ENCODE measurements around the gene CEP162. TPM values are rescaled to one million over a fixed set of nuclear protein-coding genes. Genes with fewer than 3 reads are reported as not detected.
"Not testable (repeated sequence)": the region's sequence is repeated elsewhere in the genome, so short reads cannot be mapped to it uniquely, and the experiment has no call there.

Gene CEP162
- total RNA-seq, 1 experiment from 2014 or later: 7.9 TPM

DNA sequence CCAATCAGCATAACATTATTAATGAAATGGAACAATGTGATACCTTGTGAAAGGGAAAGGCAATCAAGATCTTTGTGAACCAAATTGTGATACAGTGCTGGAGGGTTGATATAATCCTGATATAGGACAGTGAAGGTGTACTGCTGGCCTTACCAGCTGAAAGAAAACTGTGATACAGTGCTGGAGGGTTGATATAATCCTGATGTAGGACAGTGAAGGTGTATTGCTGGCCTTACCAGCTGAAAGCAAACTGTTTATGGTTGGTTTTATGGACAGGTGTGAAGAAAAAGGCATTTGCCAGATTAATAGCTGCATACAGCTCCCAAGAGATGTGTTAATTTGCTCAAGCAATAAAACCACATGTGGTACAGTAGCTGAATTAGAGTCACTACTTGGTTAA is 119.9 kb downstream of the CEP162 start (continued):
- TF ChIP-seq, protein P1, sequence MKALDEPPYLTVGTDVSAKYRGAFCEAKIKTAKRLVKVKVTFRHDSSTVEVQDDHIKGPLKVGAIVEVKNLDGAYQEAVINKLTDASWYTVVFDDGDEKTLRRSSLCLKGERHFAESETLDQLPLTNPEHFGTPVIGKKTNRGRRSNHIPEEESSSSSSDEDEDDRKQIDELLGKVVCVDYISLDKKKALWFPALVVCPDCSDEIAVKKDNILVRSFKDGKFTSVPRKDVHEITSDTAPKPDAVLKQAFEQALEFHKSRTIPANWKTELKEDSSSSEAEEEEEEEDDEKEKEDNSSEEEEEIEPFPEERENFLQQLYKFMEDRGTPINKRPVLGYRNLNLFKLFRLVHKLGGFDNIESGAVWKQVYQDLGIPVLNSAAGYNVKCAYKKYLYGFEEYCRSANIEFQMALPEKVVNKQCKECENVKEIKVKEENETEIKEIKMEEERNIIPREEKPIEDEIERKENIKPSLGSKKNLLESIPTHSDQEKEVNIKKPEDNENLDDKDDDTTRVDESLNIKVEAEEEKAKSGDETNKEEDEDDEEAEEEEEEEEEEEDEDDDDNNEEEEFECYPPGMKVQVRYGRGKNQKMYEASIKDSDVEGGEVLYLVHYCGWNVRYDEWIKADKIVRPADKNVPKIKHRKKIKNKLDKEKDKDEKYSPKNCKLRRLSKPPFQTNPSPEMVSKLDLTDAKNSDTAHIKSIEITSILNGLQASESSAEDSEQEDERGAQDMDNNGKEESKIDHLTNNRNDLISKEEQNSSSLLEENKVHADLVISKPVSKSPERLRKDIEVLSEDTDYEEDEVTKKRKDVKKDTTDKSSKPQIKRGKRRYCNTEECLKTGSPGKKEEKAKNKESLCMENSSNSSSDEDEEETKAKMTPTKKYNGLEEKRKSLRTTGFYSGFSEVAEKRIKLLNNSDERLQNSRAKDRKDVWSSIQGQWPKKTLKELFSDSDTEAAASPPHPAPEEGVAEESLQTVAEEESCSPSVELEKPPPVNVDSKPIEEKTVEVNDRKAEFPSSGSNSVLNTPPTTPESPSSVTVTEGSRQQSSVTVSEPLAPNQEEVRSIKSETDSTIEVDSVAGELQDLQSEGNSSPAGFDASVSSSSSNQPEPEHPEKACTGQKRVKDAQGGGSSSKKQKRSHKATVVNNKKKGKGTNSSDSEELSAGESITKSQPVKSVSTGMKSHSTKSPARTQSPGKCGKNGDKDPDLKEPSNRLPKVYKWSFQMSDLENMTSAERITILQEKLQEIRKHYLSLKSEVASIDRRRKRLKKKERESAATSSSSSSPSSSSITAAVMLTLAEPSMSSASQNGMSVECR (CRISPR knock-in tag; IDR thresholded peaks at IDR 0.05; ENCODE audit: borderline replicate concordance): no peak
- TF ChIP-seq TP53 (CRISPR knock-in tag; IDR thresholded peaks at IDR 0.05) (no peak), ZNF232 (CRISPR knock-in tag; IDR thresholded peaks at IDR 0.05) (no peak), RELA (CRISPR knock-in tag; IDR thresholded peaks at IDR 0.05; ENCODE audit: borderline replicate concordance) (no peak), CREB1 (CRISPR knock-in tag; IDR thresholded peaks at IDR 0.05) (no peak)
- TF ChIP-seq, protein P2, sequence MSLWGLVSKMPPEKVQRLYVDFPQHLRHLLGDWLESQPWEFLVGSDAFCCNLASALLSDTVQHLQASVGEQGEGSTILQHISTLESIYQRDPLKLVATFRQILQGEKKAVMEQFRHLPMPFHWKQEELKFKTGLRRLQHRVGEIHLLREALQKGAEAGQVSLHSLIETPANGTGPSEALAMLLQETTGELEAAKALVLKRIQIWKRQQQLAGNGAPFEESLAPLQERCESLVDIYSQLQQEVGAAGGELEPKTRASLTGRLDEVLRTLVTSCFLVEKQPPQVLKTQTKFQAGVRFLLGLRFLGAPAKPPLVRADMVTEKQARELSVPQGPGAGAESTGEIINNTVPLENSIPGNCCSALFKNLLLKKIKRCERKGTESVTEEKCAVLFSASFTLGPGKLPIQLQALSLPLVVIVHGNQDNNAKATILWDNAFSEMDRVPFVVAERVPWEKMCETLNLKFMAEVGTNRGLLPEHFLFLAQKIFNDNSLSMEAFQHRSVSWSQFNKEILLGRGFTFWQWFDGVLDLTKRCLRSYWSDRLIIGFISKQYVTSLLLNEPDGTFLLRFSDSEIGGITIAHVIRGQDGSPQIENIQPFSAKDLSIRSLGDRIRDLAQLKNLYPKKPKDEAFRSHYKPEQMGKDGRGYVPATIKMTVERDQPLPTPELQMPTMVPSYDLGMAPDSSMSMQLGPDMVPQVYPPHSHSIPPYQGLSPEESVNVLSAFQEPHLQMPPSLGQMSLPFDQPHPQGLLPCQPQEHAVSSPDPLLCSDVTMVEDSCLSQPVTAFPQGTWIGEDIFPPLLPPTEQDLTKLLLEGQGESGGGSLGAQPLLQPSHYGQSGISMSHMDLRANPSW (CRISPR knock-in tag; conservative IDR thresholded peaks at IDR 0.05; ENCODE audit: low read depth): no peak
- TF ChIP-seq, protein P3, sequence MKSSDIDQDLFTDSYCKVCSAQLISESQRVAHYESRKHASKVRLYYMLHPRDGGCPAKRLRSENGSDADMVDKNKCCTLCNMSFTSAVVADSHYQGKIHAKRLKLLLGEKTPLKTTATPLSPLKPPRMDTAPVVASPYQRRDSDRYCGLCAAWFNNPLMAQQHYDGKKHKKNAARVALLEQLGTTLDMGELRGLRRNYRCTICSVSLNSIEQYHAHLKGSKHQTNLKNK (CRISPR knock-in tag; IDR thresholded peaks at IDR 0.05): no peak

DNA sequence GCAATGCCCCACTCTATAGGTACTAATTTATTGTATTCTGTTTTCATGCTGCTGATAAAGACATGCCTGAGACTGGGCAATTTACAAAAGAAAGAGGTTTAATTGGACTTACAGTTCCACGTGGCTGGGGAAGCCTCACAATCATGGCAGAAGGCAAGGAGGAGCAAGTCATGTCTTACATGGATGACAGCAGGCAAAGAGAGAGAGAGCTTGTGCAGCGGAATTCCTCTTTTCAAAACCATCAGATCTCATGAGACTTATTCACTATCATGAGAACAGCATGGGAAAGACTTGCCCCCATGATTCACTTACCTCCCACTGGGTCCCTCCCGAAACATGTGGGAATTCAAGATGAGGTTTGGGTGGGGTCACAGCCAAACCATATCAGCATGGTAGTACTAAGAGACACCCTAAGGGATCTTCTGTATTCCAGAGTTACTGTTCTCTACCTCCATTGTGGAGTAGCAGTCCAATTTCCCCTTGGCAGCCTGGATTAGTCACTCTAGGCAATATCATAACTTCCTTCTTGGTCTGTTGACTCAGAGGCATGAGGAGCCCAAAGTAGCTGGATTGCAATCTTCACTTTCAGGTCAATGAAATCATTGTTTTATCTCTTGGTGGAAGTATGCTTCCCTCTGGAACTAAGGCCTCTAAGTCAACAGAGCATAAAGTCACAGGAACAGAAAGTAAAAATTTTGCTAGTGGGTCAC is 122.1 kb downstream of the CEP162 start:
- H3K9me3 Mint-ChIP-seq: peaks cover 32% of the 10 kb centered on the region
- ATAC-seq; DNase-seq (ENCODE audit: low spot score); H3K4me1 Mint-ChIP-seq; H3K36me3 Mint-ChIP-seq; H3K27ac Mint-ChIP-seq; H3K27me3 Mint-ChIP-seq (ENCODE audit: low read depth); CTCF ChIA-PET; H3K4me3 Mint-ChIP-seq; POLR2A ChIA-PET: not testable (repeated sequence)

DNA sequence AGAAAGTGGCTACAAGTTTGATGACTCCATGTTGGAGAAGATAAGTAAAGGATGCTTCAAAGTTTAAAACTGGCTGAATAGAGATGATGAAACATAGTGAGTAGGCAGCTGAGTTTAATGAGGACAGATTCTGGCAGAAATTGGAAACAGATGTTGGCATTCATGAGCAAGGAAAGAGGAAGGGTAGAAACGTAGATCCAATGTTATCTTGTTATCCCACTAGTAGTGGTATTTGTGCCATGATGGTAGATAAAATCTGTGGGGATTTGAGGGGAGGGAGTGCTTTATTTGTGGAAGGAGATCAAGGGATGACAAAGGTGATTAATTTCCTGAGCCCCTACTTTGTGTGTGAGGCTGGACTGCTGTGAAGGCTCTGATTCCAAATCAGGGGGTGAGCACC is 124.4 kb downstream of the CEP162 start:
- CTCF ChIA-PET: no interaction called here
- Mint-ChIP-seq H3K27ac (no peak overlapping the region), H3K36me3 (peaks cover 5% of the 10 kb centered on the region), H3K27me3 (ENCODE audit: low read depth) (no peaks in the 10 kb centered on the region), H3K4me3 (no peak overlapping the region), H3K9me3 (peaks cover 27% of the 10 kb centered on the region), H3K4me1 (no peaks in the 10 kb centered on the region)
- POLR2A ChIA-PET: no interaction called here
- DNase-seq (ENCODE audit: low spot score) (no peak), ATAC-seq (no peak)
- TF ChIP-seq, protein P4, sequence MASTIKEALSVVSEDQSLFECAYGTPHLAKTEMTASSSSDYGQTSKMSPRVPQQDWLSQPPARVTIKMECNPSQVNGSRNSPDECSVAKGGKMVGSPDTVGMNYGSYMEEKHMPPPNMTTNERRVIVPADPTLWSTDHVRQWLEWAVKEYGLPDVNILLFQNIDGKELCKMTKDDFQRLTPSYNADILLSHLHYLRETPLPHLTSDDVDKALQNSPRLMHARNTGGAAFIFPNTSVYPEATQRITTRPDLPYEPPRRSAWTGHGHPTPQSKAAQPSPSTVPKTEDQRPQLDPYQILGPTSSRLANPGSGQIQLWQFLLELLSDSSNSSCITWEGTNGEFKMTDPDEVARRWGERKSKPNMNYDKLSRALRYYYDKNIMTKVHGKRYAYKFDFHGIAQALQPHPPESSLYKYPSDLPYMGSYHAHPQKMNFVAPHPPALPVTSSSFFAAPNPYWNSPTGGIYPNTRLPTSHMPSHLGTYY (CRISPR knock-in tag; IDR thresholded peaks at IDR 0.05): no peak
- no peak for TF ChIP-seq NR3C1 (CRISPR knock-in tag; conservative IDR thresholded peaks at IDR 0.05; ENCODE audit: low read depth)
- TF ChIP-seq, protein P5, sequence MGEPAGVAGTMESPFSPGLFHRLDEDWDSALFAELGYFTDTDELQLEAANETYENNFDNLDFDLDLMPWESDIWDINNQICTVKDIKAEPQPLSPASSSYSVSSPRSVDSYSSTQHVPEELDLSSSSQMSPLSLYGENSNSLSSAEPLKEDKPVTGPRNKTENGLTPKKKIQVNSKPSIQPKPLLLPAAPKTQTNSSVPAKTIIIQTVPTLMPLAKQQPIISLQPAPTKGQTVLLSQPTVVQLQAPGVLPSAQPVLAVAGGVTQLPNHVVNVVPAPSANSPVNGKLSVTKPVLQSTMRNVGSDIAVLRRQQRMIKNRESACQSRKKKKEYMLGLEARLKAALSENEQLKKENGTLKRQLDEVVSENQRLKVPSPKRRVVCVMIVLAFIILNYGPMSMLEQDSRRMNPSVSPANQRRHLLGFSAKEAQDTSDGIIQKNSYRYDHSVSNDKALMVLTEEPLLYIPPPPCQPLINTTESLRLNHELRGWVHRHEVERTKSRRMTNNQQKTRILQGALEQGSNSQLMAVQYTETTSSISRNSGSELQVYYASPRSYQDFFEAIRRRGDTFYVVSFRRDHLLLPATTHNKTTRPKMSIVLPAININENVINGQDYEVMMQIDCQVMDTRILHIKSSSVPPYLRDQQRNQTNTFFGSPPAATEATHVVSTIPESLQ (CRISPR knock-in tag; IDR thresholded peaks at IDR 0.05): no peak
- TF ChIP-seq, protein P6, sequence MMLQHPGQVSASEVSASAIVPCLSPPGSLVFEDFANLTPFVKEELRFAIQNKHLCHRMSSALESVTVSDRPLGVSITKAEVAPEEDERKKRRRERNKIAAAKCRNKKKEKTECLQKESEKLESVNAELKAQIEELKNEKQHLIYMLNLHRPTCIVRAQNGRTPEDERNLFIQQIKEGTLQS (CRISPR knock-in tag; conservative IDR thresholded peaks at IDR 0.05): no peak
- TF ChIP-seq ZNF317 (CRISPR knock-in tag; IDR thresholded peaks at IDR 0.05; ENCODE audit: borderline replicate concordance, low read depth): no peak
- TF ChIP-seq, protein P7, sequence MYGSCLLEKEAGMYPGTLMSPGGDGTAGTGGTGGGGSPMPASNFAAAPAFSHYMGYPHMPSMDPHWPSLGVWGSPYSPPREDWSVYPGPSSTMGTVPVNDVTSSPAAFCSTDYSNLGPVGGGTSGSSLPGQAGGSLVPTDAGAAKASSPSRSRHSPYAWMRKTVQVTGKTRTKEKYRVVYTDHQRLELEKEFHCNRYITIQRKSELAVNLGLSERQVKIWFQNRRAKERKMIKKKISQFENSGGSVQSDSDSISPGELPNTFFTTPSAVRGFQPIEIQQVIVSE (CRISPR knock-in tag; IDR thresholded peaks at IDR 0.05; ENCODE audit: borderline replicate concordance): no peak
- no peak for TF ChIP-seq MXD4 (CRISPR knock-in tag; IDR thresholded peaks at IDR 0.05; ENCODE audit: borderline replicate concordance)
- no peak for TF ChIP-seq NFYB (CRISPR knock-in tag; conservative IDR thresholded peaks at IDR 0.05; ENCODE audit: low read depth)
- TF ChIP-seq, protein P8, sequence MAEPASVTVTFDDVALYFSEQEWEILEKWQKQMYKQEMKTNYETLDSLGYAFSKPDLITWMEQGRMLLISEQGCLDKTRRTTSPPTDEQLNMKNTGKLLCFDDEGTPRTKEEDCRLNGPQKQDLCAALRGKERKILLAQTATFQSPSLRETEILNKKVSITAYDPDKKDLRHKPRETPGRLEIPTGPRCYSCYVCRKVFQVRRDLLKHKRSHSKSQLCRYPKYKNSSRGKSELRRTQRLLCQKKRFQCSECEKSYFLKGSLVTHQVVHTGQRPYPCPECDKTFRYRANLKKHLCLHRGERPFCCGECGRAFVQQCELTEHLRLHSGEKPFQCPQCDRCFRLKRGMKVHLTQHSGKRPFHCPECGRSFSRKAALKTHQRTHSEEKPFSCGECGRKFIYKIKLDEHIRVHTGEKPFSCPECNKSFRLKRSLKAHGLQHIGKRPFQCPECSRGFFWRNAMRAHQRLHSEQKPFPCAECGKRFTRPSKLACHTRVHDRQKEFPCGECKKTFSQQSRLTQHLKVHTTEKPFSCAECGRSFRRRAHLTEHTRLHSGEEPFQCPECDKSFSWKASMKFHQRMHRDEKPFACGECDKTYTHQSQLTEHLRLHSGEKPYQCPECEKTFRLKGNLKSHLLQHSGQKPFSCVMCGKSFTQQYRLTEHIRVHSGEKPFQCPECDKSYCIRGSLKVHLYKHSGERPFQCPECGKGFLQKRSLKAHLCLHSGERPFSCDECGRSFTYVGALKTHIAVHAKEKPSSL (CRISPR knock-in tag; conservative IDR thresholded peaks at IDR 0.05): no peak

All from WTC11 (cell line).